ENCODE measurements around the gene PARVB.

PARVB gene, protein sequence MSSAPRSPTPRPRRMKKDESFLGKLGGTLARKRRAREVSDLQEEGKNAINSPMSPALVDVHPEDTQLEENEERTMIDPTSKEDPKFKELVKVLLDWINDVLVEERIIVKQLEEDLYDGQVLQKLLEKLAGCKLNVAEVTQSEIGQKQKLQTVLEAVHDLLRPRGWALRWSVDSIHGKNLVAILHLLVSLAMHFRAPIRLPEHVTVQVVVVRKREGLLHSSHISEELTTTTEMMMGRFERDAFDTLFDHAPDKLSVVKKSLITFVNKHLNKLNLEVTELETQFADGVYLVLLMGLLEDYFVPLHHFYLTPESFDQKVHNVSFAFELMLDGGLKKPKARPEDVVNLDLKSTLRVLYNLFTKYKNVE

GRCh38 chr22:44024288-44024921, at the start of gene PARVB:
PARVB (plus strand) TSS chr22:44024302; CDS start chr22:44024340, 38 bp downstream.
- H3K36me3 ChIP-seq (ENCODE audit: control insufficient read depth, insufficient read depth, low read length) = no peaks in the 10 kb centered on the region
- no peaks in the 10 kb centered on the region for H3K27me3 ChIP-seq (ENCODE audit: control insufficient read depth, insufficient read depth, low read length)
- H3K4me1 ChIP-seq (ENCODE audit: control insufficient read depth, insufficient read depth, low read length) = peaks cover 15% of the 10 kb centered on the region
- peak within 1 kb of the TSS; percentile 53 for H3K9ac ChIP-seq (ENCODE audit: low read length)
- no peaks in the 10 kb centered on the region for H3K9me3 ChIP-seq (ENCODE audit: control insufficient read depth, low read length)
- H3K4me3 ChIP-seq (ENCODE audit: low read length) = peak within 1 kb of the TSS; percentile 46

- Histone ChIP-seq H3K9ac (ENCODE audit: low read length) (no peak overlapping the region), H3K27me3 (ENCODE audit: control insufficient read depth, insufficient read depth, low read length) (no peaks in the 10 kb centered on the region), H3K4me3 (ENCODE audit: low read length) (no peak overlapping the region), H3K36me3 (ENCODE audit: control insufficient read depth, insufficient read depth, low read length) (peaks cover 10% of the 10 kb centered on the region), H3K9me3 (ENCODE audit: control insufficient read depth, low read length) (no peaks in the 10 kb centered on the region), H3K4me1 (ENCODE audit: control insufficient read depth, insufficient read depth, low read length) (no peaks in the 10 kb centered on the region)
These were observed 49.1 kb upstream of the PARVB start for GRCh38 chr22:43975041-43975440.

- Histone ChIP-seq H3K9me3 (ENCODE audit: control insufficient read depth, low read length) (no peaks in the 10 kb centered on the region), H3K36me3 (ENCODE audit: control insufficient read depth, insufficient read depth, low read length) (peaks cover 16% of the 10 kb centered on the region), H3K27me3 (ENCODE audit: control insufficient read depth, insufficient read depth, low read length) (no peaks in the 10 kb centered on the region), H3K4me3 (ENCODE audit: low read length) (no peak overlapping the region), H3K4me1 (ENCODE audit: control insufficient read depth, insufficient read depth, low read length) (no peaks in the 10 kb centered on the region), H3K9ac (ENCODE audit: low read length) (no peak overlapping the region)
These were observed 47.0 kb upstream of the PARVB start for GRCh38 chr22:43976861-43977795.

GRCh38 chr22:43978558-43978957, 45.5 kb upstream of the PARVB start:
- Histone ChIP-seq H3K36me3 (ENCODE audit: control insufficient read depth, insufficient read depth, low read length) (peaks cover 5% of the 10 kb centered on the region), H3K9me3 (ENCODE audit: control insufficient read depth, low read length) (no peaks in the 10 kb centered on the region), H3K4me3 (ENCODE audit: low read length) (no peak overlapping the region), H3K27me3 (ENCODE audit: control insufficient read depth, insufficient read depth, low read length) (no peaks in the 10 kb centered on the region), H3K9ac (ENCODE audit: low read length) (no peak overlapping the region), H3K4me1 (ENCODE audit: control insufficient read depth, insufficient read depth, low read length) (no peaks in the 10 kb centered on the region)

DNA sequence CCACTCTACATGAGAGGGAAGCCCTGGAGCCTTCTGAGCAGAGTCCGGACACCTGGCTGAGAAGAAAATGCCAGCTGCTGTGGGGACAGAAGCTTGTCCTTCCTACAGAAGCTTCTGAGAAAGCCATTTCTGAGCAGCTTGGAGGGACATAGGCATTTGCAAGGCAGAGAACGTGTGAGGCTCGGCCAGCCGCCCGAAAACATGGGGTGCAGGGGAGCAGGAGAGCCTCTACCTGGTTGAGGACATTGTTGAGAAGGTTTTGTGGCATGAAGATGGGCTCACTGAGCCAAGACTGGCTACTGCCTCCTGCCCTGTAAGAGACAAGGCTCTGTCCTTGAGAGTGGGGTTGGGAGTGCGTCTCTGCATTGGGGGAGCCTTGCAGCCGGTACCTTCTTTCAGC, 43.5 kb upstream of the PARVB start:
- no peaks in the 10 kb centered on the region for H3K4me1 ChIP-seq (ENCODE audit: control insufficient read depth, insufficient read depth, low read length)
- H3K4me3 ChIP-seq (ENCODE audit: low read length) = no peak overlapping the region
- H3K36me3 ChIP-seq (ENCODE audit: control insufficient read depth, insufficient read depth, low read length) = peaks cover 5% of the 10 kb centered on the region
- no peaks in the 10 kb centered on the region for H3K9me3 ChIP-seq (ENCODE audit: control insufficient read depth, low read length)
- no peak overlapping the region for H3K9ac ChIP-seq (ENCODE audit: low read length)
- H3K27me3 ChIP-seq (ENCODE audit: control insufficient read depth, insufficient read depth, low read length) = no peaks in the 10 kb centered on the region

DNA sequence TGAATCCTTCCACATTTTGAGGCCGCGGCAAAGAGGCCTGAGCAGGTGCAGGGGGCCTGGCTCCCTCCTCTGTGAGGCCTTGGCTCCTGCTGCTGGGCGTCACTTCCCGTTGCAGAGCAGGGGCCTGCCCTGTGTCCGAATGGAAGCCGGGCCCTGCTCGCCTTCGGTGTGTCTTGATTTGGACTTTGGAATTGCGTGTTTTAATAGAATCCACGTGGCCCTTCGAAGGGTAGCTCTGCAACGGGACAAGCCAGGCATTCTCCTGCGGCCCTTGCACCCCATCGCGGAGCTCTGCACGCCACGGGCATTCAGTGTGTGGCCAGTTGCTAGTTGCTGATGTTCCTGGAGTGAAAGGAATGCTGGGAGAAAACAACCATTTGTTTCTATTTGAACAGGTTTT, 43.1 kb upstream of the PARVB start:
- no peak overlapping the region for H3K4me3 ChIP-seq (ENCODE audit: low read length)
- peaks cover 5% of the 10 kb centered on the region for H3K36me3 ChIP-seq (ENCODE audit: control insufficient read depth, insufficient read depth, low read length)
- no peaks in the 10 kb centered on the region for H3K9me3 ChIP-seq (ENCODE audit: control insufficient read depth, low read length)
- H3K4me1 ChIP-seq (ENCODE audit: control insufficient read depth, insufficient read depth, low read length) = no peaks in the 10 kb centered on the region
- H3K9ac ChIP-seq (ENCODE audit: low read length) = no peak overlapping the region
- no peaks in the 10 kb centered on the region for H3K27me3 ChIP-seq (ENCODE audit: control insufficient read depth, insufficient read depth, low read length)

- Histone ChIP-seq H3K9me3 (ENCODE audit: control insufficient read depth, low read length) (no peaks in the 10 kb centered on the region), H3K36me3 (ENCODE audit: control insufficient read depth, insufficient read depth, low read length) (peaks cover 5% of the 10 kb centered on the region), H3K4me3 (ENCODE audit: low read length) (no peak overlapping the region), H3K4me1 (ENCODE audit: control insufficient read depth, insufficient read depth, low read length) (no peaks in the 10 kb centered on the region), H3K9ac (ENCODE audit: low read length) (no peak overlapping the region), H3K27me3 (ENCODE audit: control insufficient read depth, insufficient read depth, low read length) (no peaks in the 10 kb centered on the region)
These were observed 40.3 kb upstream of the PARVB start for GRCh38 chr22:43983808-43984207.

DNA sequence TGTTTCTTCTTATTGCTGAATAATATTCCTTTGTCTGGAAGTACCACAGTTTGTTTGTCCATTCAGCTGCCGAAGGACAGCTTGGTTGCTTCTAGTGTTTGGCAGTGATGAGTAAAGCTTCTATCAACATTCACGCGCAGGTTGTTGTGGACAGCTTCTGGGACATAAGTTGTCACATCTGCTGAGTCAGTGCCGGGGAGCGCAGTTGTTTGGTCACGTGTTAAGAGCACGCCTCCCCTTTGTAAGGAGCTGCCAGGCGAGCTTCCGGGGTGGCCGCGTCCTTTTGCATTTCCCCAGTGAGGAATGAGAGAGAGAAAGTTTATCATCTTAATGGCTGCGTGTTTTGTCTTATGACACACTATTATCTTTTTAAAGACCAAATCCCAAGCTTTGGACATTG, 38.6 kb upstream of the PARVB start:
- Histone ChIP-seq H3K36me3 (ENCODE audit: control insufficient read depth, insufficient read depth, low read length) (peaks cover under 1% of the 10 kb centered on the region), H3K9ac (ENCODE audit: low read length) (no peak overlapping the region), H3K9me3 (ENCODE audit: control insufficient read depth, low read length) (no peaks in the 10 kb centered on the region), H3K27me3 (ENCODE audit: control insufficient read depth, insufficient read depth, low read length) (no peaks in the 10 kb centered on the region), H3K4me3 (ENCODE audit: low read length) (no peak overlapping the region), H3K4me1 (ENCODE audit: control insufficient read depth, insufficient read depth, low read length) (no peaks in the 10 kb centered on the region)

DNA sequence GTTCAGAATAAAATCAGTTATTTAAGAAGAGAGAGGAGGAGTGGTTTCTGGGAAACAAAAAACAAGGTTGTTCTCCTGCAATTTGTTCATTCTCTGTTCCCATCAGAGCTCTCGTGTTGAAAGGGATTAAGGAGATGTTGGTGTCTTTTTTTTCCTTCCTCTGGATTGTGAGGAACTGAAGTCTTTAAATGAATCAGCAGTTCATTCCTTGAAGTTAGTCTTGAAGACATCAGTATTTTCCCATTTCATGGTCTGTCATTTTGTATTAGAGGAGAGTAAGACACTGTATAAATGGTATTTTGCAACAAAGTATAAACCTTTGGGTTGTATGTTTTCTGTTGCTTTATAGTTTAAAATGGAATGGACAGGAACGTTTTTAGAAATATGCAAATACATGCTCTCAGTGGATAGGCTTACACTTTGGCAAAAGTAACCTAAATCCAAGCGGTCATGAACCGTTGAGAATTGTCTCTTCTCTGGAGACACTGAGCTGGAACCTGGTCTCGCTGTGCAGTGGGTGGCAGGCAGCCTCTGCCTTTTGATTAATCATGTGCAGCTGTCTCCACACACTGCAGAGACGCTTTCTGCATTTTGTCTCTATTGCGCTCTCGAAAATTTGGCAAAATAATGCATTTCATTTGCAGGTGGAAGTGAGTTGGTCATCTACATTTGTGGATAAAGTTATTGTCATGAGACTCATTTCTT, 35.8 kb upstream of the PARVB start:
- Histone ChIP-seq H3K27me3 (ENCODE audit: control insufficient read depth, insufficient read depth, low read length) (no peaks in the 10 kb centered on the region), H3K4me3 (ENCODE audit: low read length) (no peak overlapping the region), H3K4me1 (ENCODE audit: control insufficient read depth, insufficient read depth, low read length) (no peaks in the 10 kb centered on the region), H3K36me3 (ENCODE audit: control insufficient read depth, insufficient read depth, low read length) (no peaks in the 10 kb centered on the region), H3K9ac (ENCODE audit: low read length) (no peak overlapping the region), H3K9me3 (ENCODE audit: control insufficient read depth, low read length) (no peaks in the 10 kb centered on the region)

GRCh38 chr22:43988960-43989359, 35.1 kb upstream of the PARVB start:
- Histone ChIP-seq H3K27me3 (ENCODE audit: control insufficient read depth, insufficient read depth, low read length) (no peaks in the 10 kb centered on the region), H3K36me3 (ENCODE audit: control insufficient read depth, insufficient read depth, low read length) (peaks cover 3% of the 10 kb centered on the region)

DNA sequence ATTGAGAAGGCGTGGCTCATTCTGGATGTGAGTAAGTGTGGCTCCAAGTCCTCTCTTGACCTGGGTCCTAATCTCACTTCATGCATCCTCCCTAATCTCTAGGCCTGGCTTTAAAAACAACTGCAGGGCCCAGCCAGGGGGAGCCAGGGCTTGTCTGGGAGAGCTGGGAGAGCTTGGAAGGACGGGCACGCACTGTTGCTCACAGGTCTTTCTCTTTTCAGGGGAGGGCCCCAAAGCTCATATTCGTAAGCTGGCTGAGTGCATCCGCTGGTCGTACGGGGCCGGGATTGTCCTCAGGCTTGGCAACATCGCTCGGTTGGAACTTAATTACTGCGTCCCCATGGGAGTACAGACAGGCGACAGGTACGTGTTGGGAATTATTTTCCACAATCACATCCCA, 34.1 kb upstream of the PARVB start:
- Histone ChIP-seq H3K9ac (ENCODE audit: low read length) (no peak overlapping the region), H3K9me3 (ENCODE audit: control insufficient read depth, low read length) (no peaks in the 10 kb centered on the region), H3K36me3 (ENCODE audit: control insufficient read depth, insufficient read depth, low read length) (peaks cover 7% of the 10 kb centered on the region), H3K27me3 (ENCODE audit: control insufficient read depth, insufficient read depth, low read length) (no peaks in the 10 kb centered on the region), H3K4me3 (ENCODE audit: low read length) (no peak overlapping the region), H3K4me1 (ENCODE audit: control insufficient read depth, insufficient read depth, low read length) (no peaks in the 10 kb centered on the region)

More at GRCh38 chr22:43988960-43989359, 35.1 kb upstream of the PARVB start:
- H3K9ac ChIP-seq (ENCODE audit: low read length) = no peak overlapping the region
- no peaks in the 10 kb centered on the region for H3K4me1 ChIP-seq (ENCODE audit: control insufficient read depth, insufficient read depth, low read length)
- no peaks in the 10 kb centered on the region for H3K9me3 ChIP-seq (ENCODE audit: control insufficient read depth, low read length)
- H3K4me3 ChIP-seq (ENCODE audit: low read length) = no peak overlapping the region

Measured in mucosa of stomach (tissue), 1 donor.